Right lobe of liver (tissue), 4 donors: ENCODE data around the gene TBX4.

Experiments
- CTCF ChIP-seq, 4 donors: fragments of 200-600 bp in 3 of 4; fragments of 450-650 bp in 1 of 4; IDR thresholded peaks; one replicate each; pipeline versions ENCODE4 v1.5.1 to v1.8.0; 2016 to 2022; ENCODE audit warnings: antibody characterized with exemption in 4 of 4, mild to moderate bottlenecking in 2 of 4
- POLR2A ChIP-seq: fragments of 450-650 bp; IDR thresholded peaks from one replicate; pipeline ENCODE4 v1.6.1; 2017; ENCODE audit warnings: antibody characterized with exemption, mild to moderate bottlenecking
- donor health status: DM: no; HTN: no; CAD: no.
- donor health status: DM: no; HTN: no; CAD: no.
- donor health status: DM: no; HTN: yes; CAD: no.

GRCh38 chr17:61477204-61477834 is 25.1 kb downstream of the TBX4 start:
- TF ChIP-seq POLR2A (no peak), CTCF (IDR thresholded peaks at IDR 0.05) (no peak)
